Right renal cortex interstitium (tissue), 3 donors: ENCODE data around the gene UNC79. TPM values are rescaled to one million over a fixed set of nuclear protein-coding genes. Genes with fewer than 3 reads are reported as not detected.

Experiments
- DNase-seq, 3 donors: peaks; one replicate each; pipeline ENCODE4 v3.0.0-alpha.2; 2013; ENCODE audit warnings: low read depth in 3 of 3, low spot score in 2 of 3
- polyA plus RNA-seq, 3 donors: library from polyadenylated mRNA; unstranded; fragments of 120-200 nt; gene quantifications; one replicate each; pipeline ENCODE4 v1.2.1, GENCODE V29; 2013; ENCODE audit not compliant: insufficient read length in 3 of 3

Gene UNC79
- polyA plus RNA-seq, 3 donors: 0.71 to 0.87 (median 0.82) TPM

DNA sequence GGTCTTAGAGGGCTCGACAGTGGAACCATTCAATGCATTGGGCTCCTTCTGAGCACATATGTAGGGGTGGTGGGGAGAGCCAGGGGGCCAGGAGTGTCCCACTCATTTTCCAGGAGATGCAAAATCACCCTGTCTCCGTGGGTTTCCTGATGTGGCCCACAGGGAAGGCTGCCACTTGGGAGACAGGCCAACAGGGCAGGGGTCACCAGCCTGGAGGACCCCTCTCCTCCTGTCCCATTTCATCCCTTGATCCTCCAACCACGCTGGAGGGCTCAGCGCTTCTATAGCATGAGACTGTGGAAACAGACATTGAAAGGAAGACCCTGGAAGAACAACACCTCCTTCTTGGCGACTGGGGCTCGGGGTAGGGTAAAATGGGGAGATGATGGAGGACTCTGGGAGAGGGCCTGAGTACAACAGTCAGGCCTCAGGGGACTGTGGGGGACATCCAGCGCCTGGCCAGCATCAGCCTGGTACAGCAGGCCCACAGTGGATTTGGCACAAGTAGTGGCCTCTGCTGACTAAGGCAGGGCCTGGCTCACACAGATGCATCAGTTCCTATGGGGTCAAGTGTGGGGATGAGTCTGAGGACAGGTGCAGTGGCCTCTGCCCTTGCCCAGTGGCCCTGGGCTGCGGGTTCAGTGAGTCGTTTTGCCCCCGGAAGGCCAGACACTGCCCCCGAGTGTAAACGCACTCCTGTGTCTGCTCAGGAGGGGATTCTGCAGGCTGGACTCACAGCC lies 289.5 kb downstream of the UNC79 start:
- no peak for DNase-seq

GRCh38 chr14:93720981-93721483 lies 290.3 kb downstream of the UNC79 start:
- DNase-seq: no peak

- no peak for DNase-seq
Observed at GRCh38 chr14:93723001-93723400, 292.3 kb downstream of the UNC79 start.

DNA sequence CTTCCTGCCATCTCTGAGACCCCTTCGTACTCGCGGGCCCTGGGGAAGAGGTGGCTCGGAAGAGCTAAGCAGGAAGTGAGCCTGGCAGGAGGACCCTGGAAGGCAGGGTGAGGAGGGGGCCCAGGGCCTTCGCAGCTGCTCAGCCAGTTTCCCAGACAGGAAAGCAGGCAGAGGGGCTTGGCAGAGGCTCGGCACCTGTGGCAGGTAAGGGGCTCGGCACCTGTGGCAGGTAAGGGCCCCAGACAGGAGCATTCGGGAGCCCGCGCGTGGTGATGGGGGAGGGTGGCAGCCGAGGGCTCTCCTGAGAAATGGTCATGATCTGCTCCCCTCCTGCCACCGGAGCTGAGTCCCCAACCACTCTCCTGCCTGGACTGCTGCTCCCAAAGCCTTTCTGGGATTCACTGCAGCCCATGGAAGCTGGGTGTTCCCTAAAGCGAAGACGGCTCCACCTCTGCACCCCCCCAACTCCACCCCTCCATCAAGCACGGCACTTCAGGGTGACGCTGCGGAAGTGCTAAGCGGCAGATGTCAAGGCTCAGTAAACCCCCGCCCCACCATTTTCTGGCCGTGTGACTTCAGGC lies 294.4 kb downstream of the UNC79 start:
- DNase-seq: no peak

GRCh38 chr14:93725993-93726392 lies 295.3 kb downstream of the UNC79 start:
- DNase-seq: no peak

DNA sequence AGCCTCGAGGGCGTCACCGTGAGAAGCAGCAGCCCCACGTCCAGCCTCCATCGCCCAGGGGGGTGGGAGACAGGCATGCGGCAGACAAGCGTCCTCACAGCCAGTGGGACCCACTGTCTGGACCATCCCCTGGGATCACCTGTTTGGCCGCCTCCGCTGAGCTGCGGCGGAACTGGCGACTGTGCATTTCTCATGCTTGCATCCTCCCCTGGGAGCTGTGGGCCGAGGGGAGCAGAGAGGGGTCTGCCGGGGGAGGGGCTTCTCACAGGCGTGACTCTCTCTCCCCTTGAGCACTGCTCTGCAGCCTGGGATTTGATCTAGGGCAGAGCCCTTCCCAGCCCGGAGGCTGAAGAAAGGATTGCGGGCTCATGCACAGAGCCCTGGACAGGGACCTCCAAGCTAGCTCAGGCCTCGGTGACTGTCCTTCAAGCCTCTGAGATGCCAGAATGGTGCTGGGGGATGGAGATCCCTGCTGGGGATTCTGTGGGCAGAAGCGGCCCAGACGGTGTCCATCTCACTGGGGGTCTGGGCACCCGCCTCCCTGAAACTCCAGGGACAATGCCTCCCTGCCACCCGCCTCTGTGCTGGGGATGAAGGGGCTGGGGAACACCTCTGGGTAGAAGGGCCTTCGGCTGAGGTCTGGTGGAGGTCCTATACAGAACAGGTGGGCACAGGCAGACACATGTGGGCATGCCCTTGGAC lies 296.5 kb downstream of the UNC79 start:
- no peak for DNase-seq

DNA sequence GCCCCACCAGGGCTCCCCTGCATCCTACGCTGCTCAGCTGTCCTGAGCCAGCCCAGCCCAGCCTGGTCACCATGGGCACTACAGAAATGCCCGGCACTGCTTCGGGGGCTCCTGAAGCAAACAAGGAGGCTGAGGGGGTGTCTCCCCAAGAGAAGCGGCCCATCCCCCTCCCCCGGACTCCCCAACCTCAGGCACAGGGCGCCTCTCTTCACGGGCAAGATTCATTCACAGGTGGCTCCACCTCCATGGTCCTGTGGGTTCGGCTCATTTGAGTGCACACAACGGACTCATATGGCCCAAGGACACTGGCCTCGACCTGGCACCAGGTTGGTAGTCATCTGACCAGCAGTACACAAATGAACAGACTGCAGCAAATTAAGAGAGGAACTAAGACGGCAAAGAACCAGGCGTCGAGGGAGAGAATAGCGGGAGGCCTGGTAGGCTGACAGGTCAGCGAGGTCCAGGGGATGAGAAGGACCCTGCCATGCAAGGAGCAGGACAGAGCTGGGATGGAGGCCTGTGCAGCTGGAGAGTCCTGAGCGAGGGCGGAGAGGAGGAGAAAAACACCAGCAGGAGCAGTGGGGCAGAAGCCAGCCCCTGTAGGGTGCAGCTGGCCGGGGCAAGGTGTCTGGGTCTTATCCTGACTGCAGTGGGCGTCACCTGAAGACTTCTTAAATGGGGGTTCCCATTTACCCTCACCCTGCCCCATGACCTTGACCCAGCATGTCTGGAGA lies 297.3 kb downstream of the UNC79 start:
- no peak for DNase-seq

- DNase-seq: no peak
Observed at GRCh38 chr14:93728651-93729016, 297.9 kb downstream of the UNC79 start.

GRCh38 chr14:93729993-93730392 lies 299.3 kb downstream of the UNC79 start:
- no peak for DNase-seq

- no peak for DNase-seq
Observed at GRCh38 chr14:93731753-93732152, 301.0 kb downstream of the UNC79 start.

GRCh38 chr14:93732524-93732923 lies 301.8 kb downstream of the UNC79 start:
- no peak for DNase-seq

DNA sequence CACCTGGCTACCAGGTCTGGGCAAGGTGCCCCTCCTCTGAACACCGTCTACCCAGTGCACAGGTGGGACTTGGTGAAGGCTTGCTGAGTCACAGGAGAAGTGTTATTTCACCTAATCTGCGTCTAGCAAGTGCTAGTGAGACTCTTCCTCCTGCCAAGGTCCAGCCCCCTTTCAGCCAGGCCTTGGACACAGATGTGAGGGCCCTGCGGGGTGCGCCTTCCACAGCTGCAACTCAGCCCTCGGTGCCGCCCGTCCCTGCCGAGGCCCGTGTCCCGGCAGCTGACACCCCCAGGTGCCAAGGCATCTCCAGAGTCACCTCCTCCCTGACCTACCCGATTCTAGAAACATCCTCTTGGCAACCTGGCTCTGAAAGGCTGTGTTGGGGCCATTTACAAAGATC lies 302.5 kb downstream of the UNC79 start:
- no peak for DNase-seq

- no peak for DNase-seq
Observed at GRCh38 chr14:93733631-93734030, 302.9 kb downstream of the UNC79 start.

DNA sequence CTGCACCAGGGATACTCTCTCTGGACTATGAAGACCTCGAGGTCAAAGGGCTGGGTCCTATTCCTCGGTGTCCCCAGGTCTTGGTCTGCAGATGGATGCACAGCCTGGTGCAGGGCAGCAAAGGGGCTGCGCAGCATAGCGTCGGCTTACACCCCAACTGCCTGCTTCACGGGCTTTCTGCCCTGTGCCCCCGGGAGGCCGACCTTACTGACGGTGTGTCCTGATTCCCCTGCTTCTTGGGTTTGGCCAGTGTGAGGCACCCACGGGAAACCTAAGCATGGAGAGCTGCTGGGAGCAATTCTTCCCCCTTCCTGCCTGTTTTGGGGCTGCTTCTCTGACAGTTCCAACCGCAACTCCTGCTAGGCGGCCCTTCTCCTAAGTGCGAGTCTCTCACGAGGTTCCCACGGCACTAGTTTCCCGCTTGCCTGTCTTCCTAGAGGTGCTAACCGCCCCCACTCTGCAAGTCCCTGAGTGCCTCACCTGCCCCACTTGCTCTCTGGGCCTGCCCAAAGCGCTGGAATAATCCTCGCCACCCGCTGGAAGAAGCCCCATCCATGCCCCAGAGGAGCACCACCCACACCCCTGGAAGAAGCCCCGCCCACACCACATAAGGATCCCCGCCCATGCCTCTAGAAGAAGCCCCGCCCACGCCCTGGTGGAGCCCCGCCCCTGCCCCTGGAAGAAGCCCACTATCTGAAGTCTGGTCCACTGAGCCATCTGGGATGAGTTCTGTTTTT lies 303.5 kb downstream of the UNC79 start:
- DNase-seq: no peak

DNA sequence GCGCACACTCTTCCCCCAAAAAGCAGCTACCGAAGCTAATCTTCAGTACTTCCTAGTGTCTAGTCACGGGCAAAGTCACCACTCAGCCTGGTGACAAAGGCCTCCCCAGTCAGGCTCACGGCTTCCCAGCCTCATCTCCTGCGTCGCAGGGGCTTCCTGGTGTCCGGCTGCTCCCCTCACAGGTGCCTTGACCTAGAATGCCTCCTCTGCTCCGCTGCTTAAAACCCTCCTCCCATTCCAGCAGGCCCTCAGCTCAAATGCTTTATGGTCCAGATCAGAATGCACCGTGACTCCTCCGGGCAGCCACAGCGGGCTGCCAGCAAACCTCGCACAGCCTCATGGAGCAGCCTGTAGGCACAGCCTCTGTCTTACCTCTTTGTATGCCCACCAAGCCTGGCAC lies 304.5 kb downstream of the UNC79 start:
- no peak for DNase-seq

DNA sequence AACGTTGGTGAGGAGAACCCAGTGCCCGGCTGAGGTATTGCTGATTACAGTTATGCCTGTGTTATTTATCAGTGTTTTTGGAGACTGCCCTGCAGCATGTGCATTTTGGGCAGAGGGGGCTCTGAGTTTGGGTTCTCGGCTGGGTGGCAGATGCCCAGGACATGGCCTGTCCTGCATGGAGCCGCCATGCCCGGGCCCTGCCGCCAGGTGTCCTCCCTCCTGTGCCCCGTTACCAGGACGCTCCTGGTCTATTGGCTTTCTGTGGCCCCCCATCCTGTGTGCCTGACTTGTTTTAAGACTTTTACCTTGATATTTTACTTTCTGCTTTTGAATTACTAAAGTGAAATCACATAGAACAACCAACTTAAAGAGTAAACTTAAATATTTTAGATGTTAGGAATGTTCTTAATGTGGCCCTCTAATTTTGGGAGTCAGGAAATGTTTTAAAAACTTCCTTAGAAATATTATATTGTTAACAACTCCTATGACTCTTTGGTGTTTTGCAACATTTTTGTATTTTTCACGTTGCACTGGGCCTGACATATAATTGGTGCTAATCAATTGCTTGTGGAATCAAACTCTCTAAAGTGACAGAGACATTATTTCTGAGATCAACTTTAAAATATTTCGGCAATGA lies 305.8 kb downstream of the UNC79 start:
- no peak for DNase-seq

DNA sequence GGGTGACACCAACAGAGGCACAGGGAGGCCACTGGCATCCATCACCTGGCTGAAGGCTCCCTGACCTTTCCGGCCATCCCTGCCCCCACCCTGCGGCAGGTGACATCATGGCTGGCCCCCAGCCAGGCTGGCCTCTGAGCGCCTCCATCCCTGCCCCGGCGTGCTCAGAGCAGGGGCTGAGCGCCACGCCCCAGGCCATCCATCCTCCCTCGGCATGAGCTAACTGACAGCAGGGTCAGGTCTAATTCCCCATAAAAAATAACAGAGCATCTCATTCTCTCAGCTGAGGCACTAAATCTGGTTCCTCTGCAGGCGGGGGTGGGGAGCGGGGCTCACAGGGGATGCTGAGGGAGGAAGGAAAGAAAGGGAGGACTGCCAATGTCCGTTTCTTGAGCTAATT lies 306.9 kb downstream of the UNC79 start:
- no peak for DNase-seq

DNA sequence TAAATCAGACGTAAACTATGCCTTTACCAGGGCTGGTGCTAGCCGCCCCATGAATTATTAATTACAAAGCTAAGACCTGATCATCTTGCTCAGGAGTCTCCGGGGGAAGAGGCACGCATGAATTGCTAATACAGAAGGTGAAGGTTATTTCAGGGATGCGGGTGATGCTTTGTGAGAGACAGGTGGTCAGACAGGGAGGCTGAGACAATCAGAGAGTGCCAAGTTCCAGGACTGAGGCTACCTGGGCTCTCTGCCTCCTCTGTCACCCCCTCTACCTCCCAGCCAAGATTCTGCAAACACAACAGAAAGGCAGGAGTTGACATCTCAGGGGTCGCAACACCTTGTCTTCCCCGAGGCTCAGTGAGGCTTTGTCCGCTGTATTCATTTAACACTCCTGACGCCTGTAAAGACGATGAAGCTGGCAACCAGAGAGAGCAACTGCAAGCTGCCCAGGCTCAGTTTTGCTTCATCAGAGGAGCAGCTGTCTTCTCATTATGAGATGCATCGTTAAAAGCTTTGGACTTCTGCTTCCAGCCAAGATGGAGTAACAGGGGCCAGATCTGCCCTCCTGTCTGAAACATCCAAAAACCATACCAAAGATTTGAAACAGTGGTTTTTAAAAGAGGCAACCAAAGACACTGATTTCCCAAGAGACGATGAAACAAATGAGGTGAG lies 311.0 kb downstream of the UNC79 start:
- DNase-seq: no peak

GRCh38 chr14:93742761-93743160 lies 312.0 kb downstream of the UNC79 start:
- no peak for DNase-seq
